Sigmoid colon (tissue), 7 donors: ENCODE data around the gene CATSPERE. TPM values are rescaled to one million over a fixed set of nuclear protein-coding genes. Genes with fewer than 3 reads are reported as not detected.

Experiments
- DNase-seq: peaks from one replicate; pipeline ENCODE4 v3.0.0-alpha.2; 2019
- H3K27ac ChIP-seq, 4 donors: fragments of 200-600 bp; sonication (generic); one replicate each; pipeline ENCODE4 v1.5.1; 2016 to 2019; ENCODE audit warnings: mild to moderate bottlenecking in 1 of 4
- H3K27me3 ChIP-seq, 3 donors: fragments of 200-600 bp; sonication (generic); one replicate each; pipeline ENCODE4 v1.5.1; 2019; ENCODE audit warnings: mild to moderate bottlenecking in 1 of 3
- H3K36me3 ChIP-seq, 4 donors: fragments of 200-600 bp; sonication (generic); one replicate each; pipeline ENCODE4 v1.5.1; 2016 to 2019
- H3K4me1 ChIP-seq, 4 donors: fragments of 200-600 bp; sonication (generic); one replicate each; pipeline ENCODE4 v1.5.1; 2017 to 2019
- H3K4me3 ChIP-seq, 4 donors: fragments of 200-600 bp; sonication (generic); one replicate each; pipeline ENCODE4 v1.5.1; 2017 to 2019; ENCODE audit warnings: mild to moderate bottlenecking in 2 of 4, moderate library complexity in 1 of 4
- H3K9me3 ChIP-seq, 4 donors: fragments of 200-600 bp in 3 of 4; sonication (generic) in 3 of 4; one replicate each; pipeline versions ENCODE4 v1.5.1 to v1.6.1; 2013 to 2019
- CTCF ChIP-seq, 4 experiments: fragments of 450-650 bp in 3 of 4; fragments of 200-600 bp in 1 of 4; IDR thresholded peaks; one replicate each; pipeline ENCODE4 v1.5.1; 2016 to 2019; ENCODE audit warnings: antibody characterized with exemption in 4 of 4, mild to moderate bottlenecking in 3 of 4, moderate library complexity in 2 of 4
- EP300 ChIP-seq, 4 donors: sonication (generic); formaldehyde crosslinking; IDR thresholded peaks; one replicate each; pipeline ENCODE4 v1.6.1; 2017; ENCODE audit warnings: antibody characterized with exemption in 4 of 4
- POLR2A ChIP-seq, 2 donors: fragments of 450-650 bp; IDR thresholded peaks; one replicate each; pipeline ENCODE4 v1.6.1; 2016; ENCODE audit warnings: antibody characterized with exemption in 2 of 2, mild to moderate bottlenecking in 2 of 2, moderate library complexity in 2 of 2
- POLR2AphosphoS5 ChIP-seq, 4 donors: sonication (generic); formaldehyde crosslinking; IDR thresholded peaks; one replicate each; pipeline ENCODE4 v1.6.1; 2017; ENCODE audit warnings: antibody characterized with exemption in 4 of 4
- WGBS, 2 donors: extraction: QIAGEN DNeasy Blood & Tissue Kit; methylation state at CpG; one replicate each; pipeline ENCODE4 v1.1.7; 2013; 5-methylcytosine and 5-hydroxymethylcytosine counted together
- intact Hi-C: fragments of 100-400 bp; cut with DNase I; formaldehyde crosslinking; loops from one replicate; pipeline ENCODE4 v1.15.1; 2023
- polyA plus RNA-seq, 3 donors: library from polyadenylated mRNA; stranded (reverse); fragments of 200-250 nt; gene quantifications; one replicate each; pipeline ENCODE4 v1.2.3, GENCODE V29; 2013
- total RNA-seq, 4 donors: library from RNA; depleted of rRNA; stranded (reverse); fragments of >200 nt; gene quantifications; one replicate each; pipeline ENCODE4 v1.1.0, GENCODE V29; 2016
- donor health status: healthy with polysubstance abuse.
- donor health status: Bipolar disorder and iron deficiency.
- donor health status: healthy.

Gene CATSPERE
- total and polyA plus RNA-seq, 7 donors, result 0.31 to 2.0 (median 1.4) TPM; not detected in 2

GRCh38 chr1:244653439-244654107, 192.5 kb downstream of the CATSPERE start:
- Histone ChIP-seq H3K36me3 (no peaks in the 10 kb centered on the region), H3K4me3 (peak overlapping the region; percentile 78 to 92 (median 86)), H3K4me1 (peaks cover 0 to 35% (median 31%) of the 10 kb centered on the region in 4 donors), H3K27ac (peak overlapping the region; percentile 83 to 98 (median 97)), H3K9me3 (no peaks in the 10 kb centered on the region), H3K27me3 (no peaks in the 10 kb centered on the region)
- WGBS, 2 donors, result 1% methylated on average over 34 of the region's 34 CpGs
- intact Hi-C loops, result loop anchor here (2.0 to 10.0 kb wide), 5 partner anchors 79 to 609 kb away; partner anchors contain the start of genes ADSS2 and HNRNPU
- TF ChIP-seq CTCF (IDR thresholded peaks at IDR 0.05) (peak in 1 of 4 experiments; percentile 17), POLR2A (IDR thresholded peaks at IDR 0.05) (no peak)
- DNase-seq, result peak; percentile 76

GRCh38 chr1:244654108-244655038, 193.3 kb downstream of the CATSPERE start:
- H3K27ac ChIP-seq, result peak overlapping the region; percentile 83 to 98 (median 97)
- no peak for DNase-seq
- WGBS, 2 donors, result 13 to 14% methylated on average over 8 of the region's 8 CpGs

GRCh38 chr1:244655186-244655585, 194.1 kb downstream of the CATSPERE start:
- no peaks in the 10 kb centered on the region for H3K27me3 ChIP-seq
- TF ChIP-seq POLR2AphosphoS5 (IDR thresholded peaks at IDR 0.05) (no peak), EP300 (IDR thresholded peaks at IDR 0.05) (no peak), POLR2A (IDR thresholded peaks at IDR 0.05) (no peak), CTCF (IDR thresholded peaks at IDR 0.05) (no peak)
- WGBS, 2 donors, result 89 to 96% methylated on average over 1 of the region's 1 CpG
- peak overlapping the region in 2 of 4 donors; percentile 97 to 98 for H3K27ac ChIP-seq
- peaks cover 0 to 40% (median 31%) of the 10 kb centered on the region in 4 donors for H3K4me1 ChIP-seq
- no peaks in the 10 kb centered on the region for H3K36me3 ChIP-seq
- H3K9me3 ChIP-seq, result no peaks in the 10 kb centered on the region
- H3K4me3 ChIP-seq, result peak overlapping the region in 1 of 4 donors; percentile 92
- DNase-seq, result no peak
- intact Hi-C loops, result loop anchor here (10.0 kb wide), 2 partner anchors 210 to 610 kb away; partner anchors contain the start of gene HNRNPU

More at GRCh38 chr1:244654108-244655038, 193.3 kb downstream of the CATSPERE start:
- H3K4me3 ChIP-seq, result peak overlapping the region; percentile 78 to 92 (median 86)
- no peaks in the 10 kb centered on the region for H3K36me3 ChIP-seq
- peaks cover 0 to 36% (median 31%) of the 10 kb centered on the region in 4 donors for H3K4me1 ChIP-seq
- no peaks in the 10 kb centered on the region for H3K9me3 ChIP-seq
- intact Hi-C loops, result loop anchor here (5.0 to 10.0 kb wide), 3 partner anchors 78 to 610 kb away; partner anchors contain the start of gene HNRNPU
- TF ChIP-seq CTCF (IDR thresholded peaks at IDR 0.05) (no peak), POLR2A (IDR thresholded peaks at IDR 0.05) (no peak), EP300 (IDR thresholded peaks at IDR 0.05) (no peak), POLR2AphosphoS5 (IDR thresholded peaks at IDR 0.05) (no peak)
- H3K27me3 ChIP-seq, result no peaks in the 10 kb centered on the region

GRCh38 chr1:244657421-244657820, 196.3 kb downstream of the CATSPERE start:
- Histone ChIP-seq H3K27ac (peak overlapping the region in 1 of 4 donors; percentile 47), H3K9me3 (no peaks in the 10 kb centered on the region), H3K4me1 (peaks cover 0 to 41% (median 26%) of the 10 kb centered on the region in 4 donors), H3K27me3 (no peaks in the 10 kb centered on the region), H3K4me3 (no peak overlapping the region), H3K36me3 (no peaks in the 10 kb centered on the region)
- TF ChIP-seq CTCF (IDR thresholded peaks at IDR 0.05), result no peak
- TF ChIP-seq EP300 (IDR thresholded peaks at IDR 0.05), result no peak
- no peak for TF ChIP-seq POLR2AphosphoS5 (IDR thresholded peaks at IDR 0.05)
- TF ChIP-seq POLR2A (IDR thresholded peaks at IDR 0.05), result no peak
- DNase-seq, result no peak
- 81 to 87% methylated on average over 3 of the region's 3 CpGs for WGBS, 2 donors
- intact Hi-C loops, result loop anchor here (10.0 kb wide), 2 partner anchors 207 to 613 kb away; partner anchors contain the start of gene HNRNPU
